GM23338 (cell line): ENCODE measurements around the gene WFDC12. TPM values are rescaled to one million over a fixed set of nuclear protein-coding genes. Genes with fewer than 3 reads are reported as not detected.

ENCODE experiments used
- ATAC-seq: fragments of 200-7000 bp; cut with Tn5 transposase; 3 replicates; pipeline ENCODE4 v1.9.1; 2020
- DNase-seq: peaks from one replicate; pipeline ENCODE4 v3.0.0-alpha.2; 2015; ENCODE audit warnings: low spot score
- H2AFZ ChIP-seq: fragments of 200-600 bp; sonication (generic); 2 replicates; pipeline ENCODE4 v1.8.0; 2016; ENCODE audit warnings: antibody characterized with exemption, mild to moderate bottlenecking, moderate library complexity
- H3F3A ChIP-seq: fragments of 200-600 bp; sonication (generic); replicated peaks from 2 replicates; pipeline ENCODE4 v1.8.0; 2017; ENCODE audit warnings: antibody characterized with exemption, mixed run types, low read depth
- H3K27ac ChIP-seq: fragments of 200-600 bp; sonication (generic); 2 replicates; pipeline ENCODE4 v1.6.1; 2016; ENCODE audit warnings: low read depth
- H3K27me3 ChIP-seq: fragments of 200-600 bp; sonication (generic); 2 replicates; pipeline ENCODE4 v1.8.0; 2016; ENCODE audit warnings: mild to moderate bottlenecking, mixed run types, moderate library complexity; ENCODE audit not compliant: insufficient read depth
- H3K36me3 ChIP-seq: fragments of 200-600 bp; sonication (generic); 2 replicates; pipeline ENCODE4 v1.8.0; 2016; ENCODE audit warnings: mild to moderate bottlenecking; ENCODE audit not compliant: insufficient read depth
- H3K4me1 ChIP-seq: fragments of 200-600 bp; sonication (generic); 2 replicates; pipeline ENCODE4 v1.8.0; 2016; ENCODE audit warnings: mild to moderate bottlenecking, moderate library complexity; ENCODE audit not compliant: insufficient read depth
- H3K4me2 ChIP-seq: fragments of 200-600 bp; sonication (generic); 2 replicates; pipeline ENCODE4 v1.7.1; 2017; ENCODE audit warnings: mixed run types
- H3K4me3 ChIP-seq: fragments of 200-600 bp; sonication (generic); 2 replicates; pipeline ENCODE4 v1.6.1; 2016; ENCODE audit warnings: mixed run types
- H3K79me2 ChIP-seq: fragments of 200-600 bp; sonication (generic); replicated peaks from 2 replicates; pipeline ENCODE4 v1.8.0; 2017; ENCODE audit warnings: mild to moderate bottlenecking; ENCODE audit not compliant: insufficient read depth
- H3K9me2 ChIP-seq: fragments of 200-600 bp; sonication (generic); 2 replicates; pipeline ENCODE4 v1.8.0; 2017; ENCODE audit not compliant: insufficient read depth
- H4K20me1 ChIP-seq: fragments of 200-600 bp; sonication (generic); replicated peaks from 2 replicates; pipeline ENCODE4 v1.8.0; 2017; ENCODE audit warnings: mild to moderate bottlenecking; ENCODE audit not compliant: insufficient read depth
- H3K27ac Mint-ChIP-seq: 2 replicates; pipeline ENCODE4 v1.8.0; 2020; ENCODE audit warnings: inconsistent platforms, mild to moderate bottlenecking, moderate library complexity, mixed read lengths
- H3K27me3 Mint-ChIP-seq: 3 replicates; pipeline ENCODE4 v1.8.0; 2022; ENCODE audit warnings: low read depth, mild to moderate bottlenecking, moderate library complexity, mixed read lengths, inconsistent platforms; ENCODE audit not compliant: insufficient read depth, poor library complexity
- H3K36me3 Mint-ChIP-seq: 3 replicates; pipeline ENCODE4 v1.8.0; 2021; ENCODE audit warnings: low read depth, mild to moderate bottlenecking, inconsistent platforms, moderate library complexity, mixed read lengths
- H3K4me1 Mint-ChIP-seq: 3 replicates; pipeline ENCODE4 v1.8.0; 2020; ENCODE audit warnings: mild to moderate bottlenecking, inconsistent platforms, mixed read lengths
- H3K4me3 Mint-ChIP-seq: 3 replicates; pipeline ENCODE4 v1.8.0; 2021; ENCODE audit warnings: moderate library complexity, mild to moderate bottlenecking, inconsistent platforms, mixed read lengths
- H3K9me3 Mint-ChIP-seq: 3 replicates; pipeline ENCODE4 v1.8.0; 2020; ENCODE audit warnings: moderate library complexity, mild to moderate bottlenecking, inconsistent platforms, mixed read lengths
- CREB1 ChIP-seq: fragments of 250-450 bp; sonication (Bioruptor Pico); IDR thresholded peaks from 2 replicates; pipeline ENCODE4 v1.5.0; 2020; ENCODE audit warnings: low read depth, mild to moderate bottlenecking, moderate library complexity
- CTCF ChIP-seq, 2 experiments: fragments of 200-600 bp in 1 of 2; sonication (generic) in 1 of 2; conservative IDR thresholded peaks; 2 replicates each; pipeline versions ENCODE4 v1.5.1 to v1.6.1; 2016 to 2017; ENCODE audit warnings: antibody characterized with exemption in 2 of 2, low read depth in 2 of 2, mild to moderate bottlenecking in 2 of 2, moderate library complexity in 1 of 2
- ETS1 ChIP-seq: IDR thresholded peaks from 2 replicates; pipeline ENCODE4 v1.6.1; 2016; ENCODE audit warnings: antibody characterized with exemption
- EZH2 ChIP-seq: fragments of 200-600 bp; sonication (generic); IDR thresholded peaks from one replicate; pipeline ENCODE4 v1.8.0; 2017; ENCODE audit warnings: antibody characterized with exemption, mild to moderate bottlenecking, low read depth; ENCODE audit not compliant: unreplicated experiment
- EZH2phosphoT487 ChIP-seq: fragments of 200-600 bp; sonication (generic); IDR thresholded peaks from one replicate; pipeline ENCODE4 v1.8.1; 2018; ENCODE audit warnings: antibody characterized with exemption; ENCODE audit not compliant: unreplicated experiment
- JUNB ChIP-seq: IDR thresholded peaks from one replicate; pipeline ENCODE4 v1.6.1; 2016; ENCODE audit warnings: antibody characterized with exemption; ENCODE audit not compliant: unreplicated experiment
- NANOG ChIP-seq: IDR thresholded peaks from 2 replicates; pipeline ENCODE4 v1.6.1; 2016; ENCODE audit warnings: antibody characterized with exemption, borderline replicate concordance
- POLR2AphosphoS5 ChIP-seq: IDR thresholded peaks from 2 replicates; pipeline ENCODE4 v1.6.1; 2016; ENCODE audit warnings: antibody characterized with exemption, low read depth
- REST ChIP-seq: IDR thresholded peaks from one replicate; pipeline ENCODE4 v1.6.1; 2018; ENCODE audit warnings: antibody characterized with exemption; ENCODE audit not compliant: unreplicated experiment
- STAT1 ChIP-seq: IDR thresholded peaks from one replicate; pipeline ENCODE4 v1.6.1; 2016; ENCODE audit warnings: antibody characterized with exemption; ENCODE audit not compliant: unreplicated experiment
- ZNF114 ChIP-seq: fragments of 250-450 bp; sonication (Bioruptor Pico); IDR thresholded peaks from 2 replicates; pipeline ENCODE4 v1.5.0; 2020; ENCODE audit warnings: mild to moderate bottlenecking, moderate library complexity
- ZNF331 ChIP-seq: fragments of 250-450 bp; sonication (Bioruptor Pico); IDR thresholded peaks from 2 replicates; pipeline ENCODE4 v1.5.0; 2020; ENCODE audit warnings: low read depth, mild to moderate bottlenecking, moderate library complexity
- ZNF462 ChIP-seq: fragments of 250-450 bp; sonication (Bioruptor Pico); IDR thresholded peaks from 2 replicates; pipeline ENCODE4 v1.5.0; 2020; ENCODE audit warnings: mild to moderate bottlenecking, moderate library complexity
- polyA plus RNA-seq: library from polyadenylated mRNA; unstranded; fragments of >200 nt; fragmentation: Nextera tagmentation; extraction: Ambion mirVana; gene quantifications from 2 replicates; pipeline ENCODE4 v1.2.1, GENCODE V29; 2016
- total RNA-seq: library from RNA; depleted of rRNA; stranded (reverse); fragments of >200 nt; shearing (Covaris generic); gene quantifications from 2 replicates; pipeline ENCODE4 v1.2.3, GENCODE V29; 2014

Gene WFDC12
- total and polyA plus RNA-seq, 2 experiments from 2014 or later: not detected

- TF ChIP-seq POLR2AphosphoS5 (no peak), ZNF462 (no peak), EZH2phosphoT487 (no peak), NANOG (no peak), EZH2 (no peak), STAT1 (no peak), REST (no peak), ZNF331 (CRISPR knock-in tag) (no peak), JUNB (no peak), CTCF (conservative IDR thresholded peaks at IDR 0.05; ENCODE audit: low read depth in 2 of 2) (no peak), CREB1 (CRISPR knock-in tag) (no peak), ZNF114 (CRISPR knock-in tag) (no peak), ETS1 (no peak)
- Histone ChIP-seq H3K4me3 (no peak overlapping the region), H3K36me3 (no peaks in the 10 kb centered on the region; the same call in 1 of the 2 replicates), H3K4me2 (no peak overlapping the region), H3K9me2 (no peaks in the 10 kb centered on the region; the same call in 1 of the 2 replicates), H3K27me3 (no peaks in the 10 kb centered on the region), H2AFZ (no peak overlapping the region), H3K4me1 (no peaks in the 10 kb centered on the region), H3K79me2 (no peaks in the 10 kb centered on the region), H3K27ac (no peak overlapping the region), H4K20me1 (no peaks in the 10 kb centered on the region), H3F3A (no peaks in the 10 kb centered on the region)
- Mint-ChIP-seq H3K27ac (no peak overlapping the region), H3K36me3 (no peaks in the 10 kb centered on the region), H3K27me3 (no peaks in the 10 kb centered on the region), H3K9me3 (peaks cover 25% of the 10 kb centered on the region), H3K4me1 (no peaks in the 10 kb centered on the region), H3K4me3 (no peak overlapping the region)
- DNase-seq: no peak
- ATAC-seq: no peak
Measured at GRCh38 chr20:45163083-45163803, 39.0 kb upstream of the WFDC12 start.
